HEK293T (cell line): ENCODE data around the gene TNFRSF25.
"Not testable (repeated sequence)": the region's sequence is repeated elsewhere in the genome, so short reads cannot be mapped to it uniquely, and the experiment has no call there.

Source experiments
- CTCF ChIA-PET: fragments of 350-600 bp; formaldehyde crosslinking; extraction: SDS; loops from one replicate; lab custom pipeline; 2021; ENCODE audit warnings: antibody characterized with exemption, inconsistent platforms; lab: Yijun Ruan, JAX
- POLR2A ChIA-PET: fragments of 350-600 bp; formaldehyde crosslinking; extraction: SDS; loops from one replicate; lab custom pipeline; 2020; ENCODE audit warnings: antibody characterized with exemption, inconsistent platforms; lab: Yijun Ruan, JAX
- DNase-seq: peaks from one replicate; pipeline ENCODE4 v3.0.0; 2012; ENCODE audit warnings: mixed read lengths; ENCODE audit errors: extremely low spot score
- ARNT ChIP-seq: fragments of 450-650 bp; IDR thresholded peaks from 2 replicates; pipeline ENCODE4 v1.6.1; 2017; ENCODE audit warnings: mild to moderate bottlenecking
- BHLHE40 ChIP-seq: fragments of 450-650 bp; IDR thresholded peaks from 2 replicates; pipeline ENCODE4 v1.6.1; 2016; ENCODE audit warnings: mild to moderate bottlenecking, moderate library complexity, borderline replicate concordance
- CTBP1 ChIP-seq: fragments of 450-650 bp; IDR thresholded peaks from 2 replicates; pipeline ENCODE4 v1.6.1; 2016; ENCODE audit warnings: borderline replicate concordance
- ELF4 ChIP-seq: fragments of 450-650 bp; IDR thresholded peaks from 2 replicates; pipeline ENCODE4 v1.6.1; 2017; ENCODE audit warnings: antibody characterized with exemption
- FOXA1 ChIP-seq: fragments of 450-650 bp; IDR thresholded peaks from 2 replicates; pipeline ENCODE4 v1.6.1; 2016; ENCODE audit warnings: mild to moderate bottlenecking
- FOXK2 ChIP-seq: fragments of 450-650 bp; IDR thresholded peaks from 2 replicates; pipeline ENCODE4 v1.6.1; 2016; ENCODE audit warnings: mild to moderate bottlenecking
- L3MBTL2 ChIP-seq: fragments of 450-650 bp; conservative IDR thresholded peaks from 2 replicates; pipeline ENCODE4 v1.6.1; 2016; ENCODE audit warnings: mild to moderate bottlenecking
- LEF1 ChIP-seq: fragments of 450-650 bp; IDR thresholded peaks from 2 replicates; pipeline ENCODE4 v1.6.1; 2017; ENCODE audit warnings: mild to moderate bottlenecking, borderline replicate concordance
- NFRKB ChIP-seq: fragments of 450-650 bp; IDR thresholded peaks from 2 replicates; pipeline ENCODE4 v1.6.1; 2016; ENCODE audit warnings: mild to moderate bottlenecking, moderate library complexity
- SP1 ChIP-seq: fragments of 450-650 bp; IDR thresholded peaks from 2 replicates; pipeline ENCODE4 v1.6.1; 2017
- SUZ12 ChIP-seq: fragments of 450-650 bp; IDR thresholded peaks from 2 replicates; pipeline ENCODE4 v1.6.1; 2016; ENCODE audit warnings: mild to moderate bottlenecking
- TARDBP ChIP-seq: fragments of 450-650 bp; IDR thresholded peaks from 2 replicates; pipeline ENCODE4 v1.6.1; 2016
- ZNF384 ChIP-seq: fragments of 450-650 bp; IDR thresholded peaks from 2 replicates; pipeline ENCODE4 v1.6.1; 2016
- TF ChIP-seq, protein P1 (sequence below): fragments of 450-650 bp; IDR thresholded peaks from 2 replicates; pipeline ENCODE4 v1.6.1; 2016

TNFRSF25 gene

DNA sequence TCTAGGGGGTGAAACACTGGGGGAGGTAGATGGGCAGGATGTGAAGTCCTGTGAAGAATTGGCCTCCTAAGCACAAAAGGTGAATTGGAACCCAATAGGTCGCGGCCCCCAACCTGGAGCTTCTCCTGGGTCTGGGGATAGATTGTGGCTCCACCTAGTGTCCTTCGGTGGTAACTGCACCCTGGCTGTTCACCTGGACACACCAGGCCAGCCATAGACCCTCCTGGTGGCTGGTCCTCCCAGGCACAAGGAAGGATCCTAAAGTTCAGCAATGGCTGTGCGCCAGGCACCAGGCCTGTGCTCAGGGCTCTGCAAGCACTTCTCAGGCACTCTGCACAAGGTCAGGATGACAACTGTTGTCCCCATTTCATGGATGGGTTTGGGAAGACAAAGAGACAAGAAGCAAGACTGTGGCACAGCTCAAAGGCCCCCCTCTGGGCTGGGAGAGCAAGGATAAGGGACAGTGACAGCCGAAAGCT, 27.9 kb downstream of the TNFRSF25 start:
- POLR2A ChIA-PET, result no interaction called here
- TF ChIP-seq CTBP1 (no peak), TARDBP (no peak), ZNF384 (no peak), NFRKB (no peak), LEF1 (no peak), ELF4 (no peak), SUZ12 (no peak), ARNT (no peak), BHLHE40 (no peak)
- TF ChIP-seq, protein P1, sequence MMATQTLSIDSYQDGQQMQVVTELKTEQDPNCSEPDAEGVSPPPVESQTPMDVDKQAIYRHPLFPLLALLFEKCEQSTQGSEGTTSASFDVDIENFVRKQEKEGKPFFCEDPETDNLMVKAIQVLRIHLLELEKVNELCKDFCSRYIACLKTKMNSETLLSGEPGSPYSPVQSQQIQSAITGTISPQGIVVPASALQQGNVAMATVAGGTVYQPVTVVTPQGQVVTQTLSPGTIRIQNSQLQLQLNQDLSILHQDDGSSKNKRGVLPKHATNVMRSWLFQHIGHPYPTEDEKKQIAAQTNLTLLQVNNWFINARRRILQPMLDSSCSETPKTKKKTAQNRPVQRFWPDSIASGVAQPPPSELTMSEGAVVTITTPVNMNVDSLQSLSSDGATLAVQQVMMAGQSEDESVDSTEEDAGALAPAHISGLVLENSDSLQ, result no peak
- CTCF ChIA-PET, result interaction anchor here (0.6 to 2.1 kb wide), 17 partner anchors 8 to 510 kb away, joined by 3 to 25 read pairs (median 4); partner anchors contain the start of genes HES2 and PLEKHG5
- peak; percentile 85 for DNase-seq

- CTCF ChIA-PET, result interaction anchor here (0.6 to 2.1 kb wide), 16 partner anchors 7 to 511 kb away, joined by 3 to 25 read pairs (median 4); partner anchors contain the start of genes HES2 and PLEKHG5
- POLR2A ChIA-PET, DNase-seq: not testable (repeated sequence)
These were observed 28.8 kb downstream of the TNFRSF25 start for GRCh38 chr1:6437012-6437700.

GRCh38 chr1:6436277-6436676, 29.7 kb downstream of the TNFRSF25 start:
- POLR2A ChIA-PET, CTCF ChIA-PET, DNase-seq: not testable (repeated sequence)

DNA sequence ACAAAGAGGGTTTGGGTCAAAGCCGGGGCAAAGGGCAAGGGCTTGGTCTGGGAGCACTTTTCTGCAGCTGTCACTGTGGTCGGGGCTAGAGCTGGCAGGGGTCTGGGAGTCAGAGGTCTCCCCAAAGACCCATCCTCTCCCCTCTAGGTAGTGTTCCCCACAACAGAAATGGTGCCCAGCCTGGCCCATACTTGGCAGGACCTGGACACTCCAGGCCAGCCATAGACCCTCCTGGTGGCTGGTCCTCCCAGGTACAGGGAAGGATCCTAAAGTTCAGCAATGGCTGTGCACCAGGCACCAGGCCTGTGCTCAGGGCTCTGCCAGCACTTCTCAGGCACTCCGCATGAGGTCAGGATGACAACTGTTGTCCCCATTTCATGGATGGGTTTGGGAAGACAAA, 30.4 kb downstream of the TNFRSF25 start:
- no peak for DNase-seq
- POLR2A ChIA-PET, result no interaction called here
- CTCF ChIA-PET, result interaction anchor here (1.7 kb wide), 1 partner anchor 12 kb away, joined by 3 read pairs; no protein-coding TSS in a partner anchor
- TF ChIP-seq FOXK2 (no peak), ZNF384 (no peak), ELF4 (no peak), SUZ12 (no peak), CTBP1 (no peak), FOXA1 (no peak)
- TF ChIP-seq, protein P1, result no peak

GRCh38 chr1:6435129-6435528, 30.8 kb downstream of the TNFRSF25 start:
- TF ChIP-seq NFRKB (no peak), ARNT (no peak), SP1 (no peak), BHLHE40 (no peak), L3MBTL2 (no peak), SUZ12 (no peak), LEF1 (no peak), TARDBP (no peak), ELF4 (no peak)
- TF ChIP-seq, protein P1, result no peak
- POLR2A ChIA-PET, result no interaction called here
- CTCF ChIA-PET, result interaction anchor here (0.7 to 1.7 kb wide), 2 partner anchors 12 to 90 kb away, joined by 3 read pairs; no protein-coding TSS in a partner anchor
- no peak for DNase-seq

DNA sequence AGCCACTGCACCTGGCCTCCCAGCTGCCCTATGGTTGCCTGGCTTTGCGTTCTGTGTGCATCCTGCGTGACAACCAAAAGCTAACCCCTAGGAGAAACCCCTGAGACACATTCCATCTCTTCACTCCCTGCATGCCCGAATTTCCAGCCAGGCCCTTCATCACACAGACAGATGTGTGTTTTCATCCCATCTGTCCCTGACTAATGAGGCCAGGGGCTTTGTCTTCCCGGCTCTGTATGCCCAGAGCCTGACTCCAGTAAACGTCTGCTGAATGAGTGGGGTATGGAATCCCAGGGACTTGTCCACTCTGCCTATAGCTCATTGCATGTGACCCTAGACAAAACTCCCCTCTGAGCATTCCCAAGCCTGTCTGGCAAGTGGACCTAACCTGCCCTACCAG, 31.8 kb downstream of the TNFRSF25 start:
- DNase-seq, result no peak
- POLR2A ChIA-PET, result no interaction called here
- TF ChIP-seq NFRKB (no peak), LEF1 (no peak)
- CTCF ChIA-PET, result interaction anchor here (0.7 to 1.7 kb wide), 2 partner anchors 11 to 91 kb away, joined by 3 read pairs; no protein-coding TSS in a partner anchor

DNA sequence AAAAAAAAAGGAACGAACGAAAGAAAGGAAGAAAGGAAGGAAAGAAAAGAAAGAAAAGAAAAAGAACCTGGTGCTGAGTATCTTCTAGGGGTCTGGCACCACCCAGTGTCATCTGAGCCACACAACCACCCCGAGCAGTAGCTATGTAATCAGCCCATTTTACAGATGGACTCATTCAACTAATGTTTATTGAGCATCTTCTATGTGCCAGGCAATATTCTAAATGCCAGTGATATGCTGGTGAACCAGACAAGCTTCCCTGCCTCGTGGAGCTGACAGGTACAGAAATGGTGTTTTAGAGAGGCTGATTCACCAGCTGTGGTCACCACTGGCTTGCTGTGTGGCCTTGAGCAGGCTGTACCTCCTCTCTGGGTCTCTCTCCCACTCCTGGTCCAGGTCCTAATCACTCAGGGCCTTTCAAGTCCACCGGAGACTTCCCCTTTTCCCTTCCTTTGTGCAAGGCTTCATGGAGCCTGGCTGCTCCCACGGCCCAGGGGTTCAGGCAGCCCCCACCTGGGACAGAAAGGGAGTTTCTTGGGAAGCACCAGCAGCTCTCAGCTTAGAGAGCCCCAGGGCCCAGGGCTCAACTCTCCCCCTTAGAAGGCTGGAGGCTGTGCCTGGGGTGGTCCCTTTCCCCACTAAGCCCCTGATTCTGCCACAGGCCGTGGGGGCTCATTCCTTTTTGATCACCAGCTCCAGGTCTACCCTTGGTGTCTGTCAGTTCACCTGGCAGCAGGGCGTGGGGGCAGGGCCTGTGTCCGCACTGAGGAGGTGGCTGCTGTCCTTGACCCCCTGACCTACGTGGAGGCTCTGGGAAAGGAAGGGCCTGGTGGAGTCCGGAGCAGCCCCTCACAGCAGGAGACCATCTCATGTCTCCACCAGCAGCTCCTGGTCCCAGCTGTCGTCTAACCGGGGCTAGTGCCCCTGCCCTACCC, 34.1 kb downstream of the TNFRSF25 start:
- DNase-seq, POLR2A ChIA-PET: not testable (repeated sequence)
- CTCF ChIA-PET, result interaction anchor here (1.5 kb wide), 1 partner anchor 9 kb away, joined by 8 read pairs; no protein-coding TSS in a partner anchor

DNA sequence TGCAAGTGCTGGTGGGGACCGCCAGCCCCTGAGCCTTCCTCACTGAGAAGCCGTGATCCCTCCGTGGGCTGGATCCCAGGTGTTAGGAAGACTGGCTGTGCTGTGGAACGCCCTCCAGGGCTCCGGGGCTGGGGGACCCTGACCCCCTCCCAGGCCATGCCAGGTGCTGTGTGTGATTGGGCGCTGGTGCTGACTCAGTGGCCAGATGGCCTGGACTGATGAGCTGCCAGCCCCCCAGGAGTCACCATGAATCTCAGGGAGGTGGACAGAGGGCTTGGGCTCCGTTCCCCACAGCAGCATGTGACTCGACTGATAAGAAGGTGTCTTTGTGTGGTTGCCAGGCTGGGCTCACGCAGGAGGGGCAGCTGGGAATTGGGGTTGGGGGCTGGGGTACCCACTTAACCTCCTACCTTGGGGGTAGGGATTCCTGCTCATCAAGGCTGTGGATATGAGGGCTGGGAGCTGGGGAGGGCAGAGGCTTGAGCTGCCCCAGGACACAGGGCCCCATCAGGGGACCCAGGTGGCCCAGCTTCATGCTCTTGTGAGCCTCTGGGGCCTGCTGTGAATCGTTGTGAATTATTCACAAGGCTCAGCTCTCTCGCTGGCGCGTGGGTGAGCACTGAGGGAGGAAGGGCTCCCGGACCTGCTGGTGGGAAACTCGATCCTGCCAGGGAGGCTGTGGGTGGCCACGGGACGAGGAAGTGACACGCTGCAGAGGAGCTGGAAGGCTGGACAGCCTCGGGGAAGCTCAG, 36.1 kb downstream of the TNFRSF25 start:
- CTCF ChIA-PET, result interaction anchor here (0.6 to 1.9 kb wide), 2 partner anchors 9 to 97 kb away, joined by 4 to 16 read pairs; no protein-coding TSS in a partner anchor
- DNase-seq, POLR2A ChIA-PET: not testable (repeated sequence)

- DNase-seq, POLR2A ChIA-PET: not testable (repeated sequence)
- CTCF ChIA-PET, result interaction anchor here (1.0 kb wide), 1 partner anchor 10 kb away, joined by 4 read pairs; no protein-coding TSS in a partner anchor
These were observed 37.5 kb downstream of the TNFRSF25 start for GRCh38 chr1:6428453-6428852.
